ENCODE results near the gene TRAF3IP1. TPM values are rescaled to one million over a fixed set of nuclear protein-coding genes. Genes with fewer than 3 reads are reported as not detected.
"Not testable (repeated sequence)": the region's sequence is repeated elsewhere in the genome, so short reads cannot be mapped to it uniquely, and the experiment has no call there.

TRAF3IP1 gene, protein sequence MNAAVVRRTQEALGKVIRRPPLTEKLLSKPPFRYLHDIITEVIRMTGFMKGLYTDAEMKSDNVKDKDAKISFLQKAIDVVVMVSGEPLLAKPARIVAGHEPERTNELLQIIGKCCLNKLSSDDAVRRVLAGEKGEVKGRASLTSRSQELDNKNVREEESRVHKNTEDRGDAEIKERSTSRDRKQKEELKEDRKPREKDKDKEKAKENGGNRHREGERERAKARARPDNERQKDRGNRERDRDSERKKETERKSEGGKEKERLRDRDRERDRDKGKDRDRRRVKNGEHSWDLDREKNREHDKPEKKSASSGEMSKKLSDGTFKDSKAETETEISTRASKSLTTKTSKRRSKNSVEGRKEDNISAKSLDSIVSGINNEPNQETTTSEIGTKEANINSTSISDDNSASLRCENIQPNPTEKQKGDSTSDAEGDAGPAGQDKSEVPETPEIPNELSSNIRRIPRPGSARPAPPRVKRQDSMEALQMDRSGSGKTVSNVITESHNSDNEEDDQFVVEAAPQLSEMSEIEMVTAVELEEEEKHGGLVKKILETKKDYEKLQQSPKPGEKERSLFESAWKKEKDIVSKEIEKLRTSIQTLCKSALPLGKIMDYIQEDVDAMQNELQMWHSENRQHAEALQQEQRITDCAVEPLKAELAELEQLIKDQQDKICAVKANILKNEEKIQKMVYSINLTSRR
- total RNA-seq, result 10 to 100 TPM; 19.9 to 38.6 (median 23.6) TPM

DNA sequence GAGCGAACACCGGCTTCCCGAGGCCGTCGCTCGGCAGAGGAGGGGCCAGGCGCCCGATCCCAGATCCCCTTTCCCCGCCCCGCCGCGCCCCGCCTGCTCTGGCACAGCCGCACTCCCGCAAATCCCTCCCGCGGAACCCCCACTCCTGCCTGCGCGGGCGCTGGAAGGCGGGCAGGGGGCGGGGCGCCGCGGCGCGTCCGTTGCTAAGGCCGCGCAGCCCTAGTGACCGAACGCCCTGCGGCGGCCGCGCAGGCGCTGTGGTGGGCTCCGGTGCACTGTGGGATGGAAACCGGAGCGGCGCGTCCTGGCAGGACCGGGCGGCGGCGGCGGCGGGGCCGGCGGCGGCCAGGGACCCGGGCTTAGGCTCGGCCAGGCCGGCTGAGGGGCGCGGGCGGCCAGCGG, at the start of gene TRAF3IP1:
Gene TRAF3IP1 (plus strand): TSS at position 273 of the 402 bp plus-strand sequence. CDS start 145 bp downstream, outside the sequence.
- H3K9me3 ChIP-seq, result no peaks in the 10 kb centered on the region
- H3K36me3 ChIP-seq, result peaks cover 0 to 10% (median 0%) of the 10 kb centered on the region in 4 donors
- no peaks in the 10 kb centered on the region for H3K27me3 ChIP-seq
- TF ChIP-seq EP300 (IDR thresholded peaks at IDR 0.05), result no peak
- TF ChIP-seq, protein P1, sequence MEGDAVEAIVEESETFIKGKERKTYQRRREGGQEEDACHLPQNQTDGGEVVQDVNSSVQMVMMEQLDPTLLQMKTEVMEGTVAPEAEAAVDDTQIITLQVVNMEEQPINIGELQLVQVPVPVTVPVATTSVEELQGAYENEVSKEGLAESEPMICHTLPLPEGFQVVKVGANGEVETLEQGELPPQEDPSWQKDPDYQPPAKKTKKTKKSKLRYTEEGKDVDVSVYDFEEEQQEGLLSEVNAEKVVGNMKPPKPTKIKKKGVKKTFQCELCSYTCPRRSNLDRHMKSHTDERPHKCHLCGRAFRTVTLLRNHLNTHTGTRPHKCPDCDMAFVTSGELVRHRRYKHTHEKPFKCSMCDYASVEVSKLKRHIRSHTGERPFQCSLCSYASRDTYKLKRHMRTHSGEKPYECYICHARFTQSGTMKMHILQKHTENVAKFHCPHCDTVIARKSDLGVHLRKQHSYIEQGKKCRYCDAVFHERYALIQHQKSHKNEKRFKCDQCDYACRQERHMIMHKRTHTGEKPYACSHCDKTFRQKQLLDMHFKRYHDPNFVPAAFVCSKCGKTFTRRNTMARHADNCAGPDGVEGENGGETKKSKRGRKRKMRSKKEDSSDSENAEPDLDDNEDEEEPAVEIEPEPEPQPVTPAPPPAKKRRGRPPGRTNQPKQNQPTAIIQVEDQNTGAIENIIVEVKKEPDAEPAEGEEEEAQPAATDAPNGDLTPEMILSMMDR (IDR thresholded peaks at IDR 0.05), result peak in 1 of 3 experiments; percentile 22
- peak in 1 of 2 donors; percentile 78 for TF ChIP-seq POLR2AphosphoS5 (IDR thresholded peaks at IDR 0.05)
- intact Hi-C loops (cut with DNase I), result no loop called here
- WGBS, result no CpG with 5 or more reads among the region's 58 CpGs
- H3K4me3 ChIP-seq, result peak within 1 kb of the TSS; percentile 85 to 97 (median 88)
- peak within 1 kb of the TSS; percentile 67 to 81 (median 79) for H3K27ac ChIP-seq (replicated peaks in 1 of 4)
- peak; percentile 96 for DNase-seq (ENCODE audit: extremely low spot score)
- H3K4me1 ChIP-seq, result peaks cover 13 to 29% (median 24%) of the 10 kb centered on the region in 4 donors

DNA sequence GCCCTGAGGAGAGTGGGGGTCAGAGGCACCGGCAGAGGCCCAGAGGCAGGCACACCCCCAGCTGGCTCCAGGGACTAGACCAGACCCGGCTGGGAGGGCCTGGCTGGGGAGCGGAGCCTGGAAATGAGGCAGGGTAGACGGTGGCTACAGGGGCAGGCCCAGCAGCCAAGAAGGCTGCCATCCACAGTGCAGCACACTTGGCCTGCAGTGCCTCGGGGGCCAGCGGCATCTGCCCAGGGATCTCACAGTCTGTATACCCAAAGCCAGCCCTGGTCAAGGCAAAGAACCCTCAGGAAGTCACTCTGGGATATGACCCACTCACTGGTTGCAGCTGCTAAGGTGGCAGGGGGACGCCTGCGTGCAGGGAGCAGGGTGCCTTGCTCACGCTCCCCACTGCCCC, 49.7 kb upstream of the TRAF3IP1 start:
- intact Hi-C loops (cut with DNase I), result no loop called here
- Histone ChIP-seq H3K27ac (replicated peaks in 1 of 4) (no peak overlapping the region), H3K9me3 (no peaks in the 10 kb centered on the region), H3K4me1 (peaks cover 0 to 7% (median 2%) of the 10 kb centered on the region in 4 donors), H3K27me3 (no peaks in the 10 kb centered on the region), H3K36me3 (peaks cover 51 to 98% (median 93%) of the 10 kb centered on the region in 4 donors), H3K4me3 (no peak overlapping the region)
- no peak for DNase-seq (ENCODE audit: extremely low spot score)
- 82% methylated on average over 8 of the region's 9 CpGs for WGBS
- TF ChIP-seq, protein P1 (IDR thresholded peaks at IDR 0.05), result no peak

DNA sequence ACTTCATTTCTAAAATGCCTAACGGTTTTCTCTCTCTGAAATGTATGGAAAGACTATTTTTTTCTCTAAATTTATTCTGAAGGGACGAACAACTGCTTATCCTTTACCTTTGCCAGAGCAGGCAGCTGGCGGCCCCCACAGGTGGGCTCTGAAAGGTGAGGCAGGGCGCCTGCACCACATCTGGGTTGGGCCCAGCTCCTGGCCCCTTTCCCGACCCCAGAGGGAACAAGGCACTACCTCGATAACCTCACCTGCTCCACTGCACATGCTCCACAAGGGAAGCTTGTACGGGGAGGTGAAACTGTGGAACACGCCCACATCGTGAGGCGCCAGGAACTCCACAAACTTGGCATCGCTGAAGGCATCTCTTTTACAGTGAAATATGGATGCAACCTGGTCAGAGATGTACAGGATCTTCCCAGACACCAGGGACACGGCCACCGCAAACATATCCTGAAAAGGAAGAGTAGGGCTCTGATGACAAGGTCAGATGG, 49.2 kb upstream of the TRAF3IP1 start:
- TF ChIP-seq POLR2AphosphoS5 (IDR thresholded peaks at IDR 0.05) (no peak), POLR2A (IDR thresholded peaks at IDR 0.05; ENCODE audit: low read depth) (no peak), EP300 (IDR thresholded peaks at IDR 0.05) (no peak)
- TF ChIP-seq, protein P1 (IDR thresholded peaks at IDR 0.05), result no peak
- WGBS, result 83% methylated on average over 13 of the region's 13 CpGs
- Histone ChIP-seq H3K27ac (replicated peaks in 1 of 4) (no peak overlapping the region), H3K4me1 (peaks cover 0 to 7% (median 2%) of the 10 kb centered on the region in 4 donors), H3K4me3 (no peak overlapping the region), H3K27me3 (no peaks in the 10 kb centered on the region), H3K36me3 (peaks cover 55 to 100% (median 94%) of the 10 kb centered on the region in 4 donors), H3K9me3 (no peaks in the 10 kb centered on the region)
- DNase-seq (ENCODE audit: extremely low spot score), result no peak
- intact Hi-C loops (cut with DNase I), result no loop called here

DNA sequence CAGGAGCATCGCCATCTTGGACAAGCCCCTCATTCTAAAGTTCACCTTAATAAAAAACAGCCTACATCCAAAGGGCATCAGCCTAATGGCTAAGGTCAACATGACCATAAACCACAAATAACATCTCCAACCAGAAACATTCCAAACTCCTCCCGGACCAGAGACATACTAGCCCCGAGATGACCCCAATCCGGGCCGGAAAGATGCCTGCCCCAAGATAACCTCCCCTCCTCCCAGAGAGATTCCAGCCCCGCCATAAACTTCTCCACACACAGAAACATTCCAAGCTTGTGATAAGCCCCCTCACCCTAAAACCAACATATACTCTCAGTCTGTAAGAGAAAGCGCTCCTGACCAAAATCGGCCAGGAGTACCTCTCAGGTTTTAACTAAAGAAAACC, 48.6 kb upstream of the TRAF3IP1 start:
- DNase-seq (ENCODE audit: extremely low spot score); intact Hi-C loops (cut with DNase I); H3K27me3 ChIP-seq; H3K27ac ChIP-seq (replicated peaks in 1 of 4); H3K9me3 ChIP-seq; H3K4me1 ChIP-seq; H3K4me3 ChIP-seq: not testable (repeated sequence)
- H3K36me3 ChIP-seq, result peaks cover 61 to 100% (median 94%) of the 10 kb centered on the region in 4 donors
- 70% methylated on average over 8 of the region's 8 CpGs for WGBS

DNA sequence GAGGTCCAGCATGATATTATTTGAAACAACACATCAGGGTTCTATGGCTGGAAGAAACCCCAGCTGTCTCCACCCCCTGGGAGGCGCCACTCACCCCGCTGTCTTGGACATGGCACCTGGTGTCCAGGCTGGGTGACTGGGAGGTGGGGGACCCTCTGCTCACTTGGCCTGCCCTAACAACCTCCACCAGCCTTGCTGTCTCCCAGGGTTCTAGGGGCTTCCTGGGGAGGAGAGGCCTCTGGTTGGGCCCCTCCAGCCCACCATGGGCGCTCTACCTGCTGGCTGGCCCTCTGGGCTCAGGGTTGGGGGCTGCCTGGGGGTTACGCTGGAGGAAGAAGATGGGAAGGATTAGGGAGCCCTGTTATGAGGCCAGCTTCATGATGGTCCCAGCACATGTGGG, 48.2 kb upstream of the TRAF3IP1 start:
- DNase-seq (ENCODE audit: extremely low spot score), result no peak
- no peak overlapping the region for H3K27ac ChIP-seq (replicated peaks in 1 of 4)
- TF ChIP-seq, protein P1 (IDR thresholded peaks at IDR 0.05), result no peak
- no peak for TF ChIP-seq EP300 (IDR thresholded peaks at IDR 0.05)
- no peak for TF ChIP-seq POLR2A (IDR thresholded peaks at IDR 0.05; ENCODE audit: low read depth)
- TF ChIP-seq POLR2AphosphoS5 (IDR thresholded peaks at IDR 0.05), result no peak
- H3K27me3 ChIP-seq, result no peaks in the 10 kb centered on the region
- H3K4me1 ChIP-seq, result peaks cover 0 to 7% (median 2%) of the 10 kb centered on the region in 4 donors
- peaks cover 61 to 100% (median 92%) of the 10 kb centered on the region in 4 donors for H3K36me3 ChIP-seq
- no peaks in the 10 kb centered on the region for H3K9me3 ChIP-seq
- intact Hi-C loops (cut with DNase I), result no loop called here
- 100% methylated on average over 2 of the region's 4 CpGs for WGBS
- no peak overlapping the region for H3K4me3 ChIP-seq

DNA sequence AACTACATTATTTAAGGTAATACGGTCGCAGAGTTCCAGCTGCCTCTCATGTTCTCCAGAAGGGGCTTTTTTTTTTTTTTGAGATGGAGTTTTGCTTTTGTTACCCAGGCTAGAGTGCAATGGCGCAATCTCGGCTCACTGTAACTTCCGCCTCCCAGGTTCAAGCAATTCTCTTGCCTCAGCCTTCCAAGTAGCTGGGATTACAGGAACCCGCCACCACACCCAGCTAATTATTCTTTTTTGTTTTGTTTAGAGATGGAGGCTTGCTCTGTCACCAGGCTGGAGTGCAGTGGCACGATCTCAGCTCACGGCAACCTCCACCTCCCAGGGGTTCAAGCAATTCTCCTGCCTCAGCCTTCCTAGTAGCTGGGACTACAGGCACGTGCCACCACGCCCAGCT, 46.9 kb upstream of the TRAF3IP1 start:
- Histone ChIP-seq H3K4me1 (peaks cover 0 to 15% (median 7%) of the 10 kb centered on the region in 4 donors), H3K36me3 (peaks cover 48 to 94% (median 86%) of the 10 kb centered on the region in 4 donors)
- intact Hi-C loops (cut with DNase I); H3K27ac ChIP-seq (replicated peaks in 1 of 4); H3K9me3 ChIP-seq; DNase-seq (ENCODE audit: extremely low spot score); H3K4me3 ChIP-seq; H3K27me3 ChIP-seq: not testable (repeated sequence)
- WGBS, result 94% methylated on average over 10 of the region's 10 CpGs
